H1 (cell line): ENCODE measurements around the gene TXLNG. TPM values are rescaled to one million over a fixed set of nuclear protein-coding genes. Genes with fewer than 3 reads are reported as not detected.

Experiments
- CTCF ChIA-PET: fragments of 300-600 bp; sonication (Branson Sonifier 250); formaldehyde crosslinking; loops from one replicate; lab custom pipeline; 2021; ENCODE audit not compliant: partially characterized antibody; lab: Charles Lee
- POLR2A ChIA-PET: fragments of 300-600 bp; sonication (Branson Sonifier 250); formaldehyde crosslinking; loops from one replicate; lab custom pipeline; 2021; ENCODE audit warnings: inconsistent platforms; ENCODE audit not compliant: partially characterized antibody; lab: Charles Lee
- DNase-seq, 2 experiments: peaks; one replicate each; pipeline versions ENCODE4 v3.0.0 to v3.0.0-alpha.2; 2010 to 2022; ENCODE audit warnings: low spot score in 2 of 2, low read depth in 1 of 2, mixed read lengths in 1 of 2
- FAIRE-seq: peaks from 2 replicates; lab custom pipeline; 2011; peaks lifted over from hg19 to GRCh38; lab: Jason Lieb, UNC
- H2AFZ ChIP-seq: 2 replicates; pipeline ENCODE4 v1.8.1; 2012; ENCODE audit warnings: low read length, inconsistent platforms
- H2AK5ac ChIP-seq: 2 replicates; pipeline ENCODE4 v1.6.1; 2013; ENCODE audit warnings: low read depth, low read length
- H2BK120ac ChIP-seq: replicated peaks from 2 replicates; pipeline ENCODE3; 2013; ENCODE audit warnings: low read depth, low read length, inconsistent platforms
- H2BK12ac ChIP-seq: 2 replicates; pipeline ENCODE4 v1.6.1; 2013; ENCODE audit warnings: low read depth, low read length
- H2BK15ac ChIP-seq: 2 replicates; pipeline ENCODE4 v1.6.1; 2013; ENCODE audit warnings: low read length
- H2BK20ac ChIP-seq: 2 replicates; pipeline ENCODE4 v1.6.1; 2013; ENCODE audit warnings: low read length
- H2BK5ac ChIP-seq: 2 replicates; pipeline ENCODE4 v1.6.1; 2013; ENCODE audit warnings: low read depth, low read length
- H3K14ac ChIP-seq: 2 replicates; pipeline ENCODE4 v1.6.1; 2013; ENCODE audit warnings: inconsistent platforms; ENCODE audit not compliant: insufficient read length
- H3K18ac ChIP-seq: 2 replicates; pipeline ENCODE4 v1.6.1; 2013; ENCODE audit warnings: low read length; ENCODE audit errors: extremely low read depth
- H3K23ac ChIP-seq: 2 replicates; pipeline ENCODE4 v1.6.1; 2013; ENCODE audit warnings: inconsistent platforms; ENCODE audit not compliant: insufficient read length
- H3K23me2 ChIP-seq: 2 replicates; pipeline ENCODE4 v1.6.1; 2013; ENCODE audit warnings: low read depth, low read length
- H3K27ac ChIP-seq: 2 replicates; pipeline ENCODE4 v1.6.1; 2011; ENCODE audit warnings: low read depth, low read length, inconsistent platforms
- H3K27me3 ChIP-seq, 4 experiments: replicated peaks in 1 of 4; 1 replicate in 1 of 4; 2 replicates in 3 of 4; pipeline versions ENCODE4 v1.6.1 to v1.8.1; 2011 to 2013; ENCODE audit warnings: low read length in 3 of 4, mild to moderate bottlenecking in 3 of 4, inconsistent platforms in 2 of 4, mixed read lengths in 2 of 4, moderate library complexity in 1 of 4; ENCODE audit not compliant: control insufficient read depth in 3 of 4, insufficient read depth in 3 of 4; ENCODE audit errors: extremely low read depth in 1 of 4
- H3K36me3 ChIP-seq, 4 experiments: 2 replicates each; pipeline versions ENCODE4 v1.6.1 to v1.8.1; 2011 to 2013; ENCODE audit warnings: mild to moderate bottlenecking in 4 of 4, low read length in 3 of 4, moderate library complexity in 2 of 4, control low read depth in 1 of 4, inconsistent platforms in 1 of 4; ENCODE audit not compliant: insufficient read depth in 4 of 4, control insufficient read depth in 2 of 4
- H3K4ac ChIP-seq: replicated peaks from 2 replicates; pipeline ENCODE3; 2013; ENCODE audit warnings: low read length, low read depth, mixed read lengths, inconsistent platforms; ENCODE audit not compliant: insufficient read length
- H3K4me1 ChIP-seq, 4 experiments: replicated peaks in 1 of 4; 1 replicate in 1 of 4; 2 replicates in 3 of 4; pipeline versions ENCODE4 v1.6.1 to v1.8.1; 2011 to 2013; ENCODE audit warnings: low read length in 3 of 4, inconsistent platforms in 2 of 4, mixed read lengths in 1 of 4; ENCODE audit not compliant: insufficient read depth in 4 of 4, control insufficient read depth in 3 of 4
- H3K4me2 ChIP-seq, 2 experiments: 2 replicates each; pipeline versions ENCODE4 v1.6.1 to v1.8.1; 2011 to 2013; ENCODE audit warnings: low read depth in 2 of 2, low read length in 2 of 2, control low read depth in 1 of 2, inconsistent platforms in 1 of 2, mild to moderate bottlenecking in 1 of 2; ENCODE audit not compliant: insufficient read depth in 1 of 2
- H3K4me3 ChIP-seq, 4 experiments: fragments of 200-600, 300-600 bp in 1 of 4; sonication (generic), shearing (Covaris generic), sonication (Bioruptor Twin) in 1 of 4; 2 replicates each; pipeline versions ENCODE4 v1.5.1 to v1.8.1; 2011 to 2016; ENCODE audit warnings: low read length in 4 of 4, low read depth in 3 of 4, control low read depth in 2 of 4, inconsistent platforms in 2 of 4, mild to moderate bottlenecking in 2 of 4, mixed read lengths in 1 of 4, moderate library complexity in 1 of 4; ENCODE audit not compliant: insufficient read depth in 2 of 4; ENCODE audit errors: extremely low read depth in 1 of 4
- H3K56ac ChIP-seq: replicated peaks from 2 replicates; pipeline ENCODE3; 2013; ENCODE audit warnings: low read depth, mild to moderate bottlenecking, mixed read lengths, low read length, inconsistent platforms; ENCODE audit not compliant: insufficient read length
- H3K79me1 ChIP-seq: 2 replicates; pipeline ENCODE4 v1.6.1; 2013; ENCODE audit warnings: low read depth, low read length, control low read depth
- H3K79me2 ChIP-seq, 2 experiments: 2 replicates each; pipeline versions ENCODE4 v1.6.1 to v1.8.1; 2012 to 2013; ENCODE audit warnings: low read length in 2 of 2, mild to moderate bottlenecking in 2 of 2, inconsistent platforms in 1 of 2; ENCODE audit not compliant: insufficient read depth in 2 of 2, control insufficient read depth in 1 of 2
- H3K9ac ChIP-seq, 4 experiments: replicated peaks in 1 of 4; 1 replicate in 1 of 4; 2 replicates in 3 of 4; pipeline versions ENCODE4 v1.6.1 to v1.8.1; 2011 to 2013; ENCODE audit warnings: low read depth in 3 of 4, low read length in 3 of 4, control low read depth in 2 of 4, mild to moderate bottlenecking in 2 of 4, moderate library complexity in 2 of 4, inconsistent platforms in 1 of 4; ENCODE audit errors: extremely low read depth in 1 of 4
- H3K9me3 ChIP-seq, 2 experiments: 2 replicates each; pipeline versions ENCODE4 v1.6.1 to v1.8.1; 2012 to 2013; ENCODE audit warnings: mild to moderate bottlenecking in 2 of 2, moderate library complexity in 2 of 2, control low read depth in 1 of 2, inconsistent platforms in 1 of 2, low read depth in 1 of 2, low read length in 1 of 2, mixed read lengths in 1 of 2; ENCODE audit not compliant: insufficient read depth in 2 of 2
- H4K20me1 ChIP-seq, 2 experiments: replicated peaks in 1 of 2; 2 replicates each; pipeline versions ENCODE3 to v1.8.1; 2011 to 2013; ENCODE audit warnings: inconsistent platforms in 2 of 2, low read length in 2 of 2, mild to moderate bottlenecking in 1 of 2; ENCODE audit not compliant: insufficient read depth in 2 of 2, control insufficient read depth in 1 of 2
- H4K5ac ChIP-seq: 2 replicates; pipeline ENCODE4 v1.6.1; 2013; ENCODE audit warnings: low read length, low read depth, mixed read lengths, inconsistent platforms; ENCODE audit not compliant: insufficient read length
- H4K8ac ChIP-seq: 2 replicates; pipeline ENCODE4 v1.8.0; 2013; ENCODE audit warnings: mild to moderate bottlenecking, moderate library complexity, low read length, inconsistent platforms; ENCODE audit not compliant: insufficient read depth; ENCODE audit errors: extremely low read depth
- H4K91ac ChIP-seq: replicated peaks from 2 replicates; pipeline ENCODE3; 2013; ENCODE audit warnings: low read length, mixed read lengths, inconsistent platforms; ENCODE audit not compliant: insufficient read length
- CBX8 ChIP-seq: fragments of 300-800, 300-1000 bp; sonication (generic); IDR thresholded peaks from 2 replicates; pipeline ENCODE4 v1.7.1; 2016; ENCODE audit warnings: low read depth, low read length, borderline replicate concordance
- HDAC6 ChIP-seq: IDR thresholded peaks from one replicate; pipeline ENCODE4 v1.7.1; 2012; ENCODE audit warnings: low read depth, mild to moderate bottlenecking, inconsistent platforms, low read length, moderate library complexity
- SP1 ChIP-seq: IDR thresholded peaks from 2 replicates; pipeline ENCODE4 v1.6.1; 2011; ENCODE audit warnings: low read depth, low read length
- WGBS, 2 experiments: shearing (Covaris generic) in 1 of 2; methylation state at CpG; one replicate each; pipeline versions ENCODE4 v1.1.6 to v1.1.7; 2013 to 2015; ENCODE audit warnings: low lambda C conversion rate in 2 of 2, mixed read lengths in 2 of 2, inconsistent platforms in 1 of 2, low coverage in 1 of 2, missing lambda C conversion rate in 1 of 2; ENCODE audit not compliant: insufficient replicate concordance in 2 of 2, insufficient coverage in 1 of 2, insufficient read length in 1 of 2; ENCODE audit errors: extremely low coverage in 1 of 2, missing lambda C conversion rate in 1 of 2; 5-methylcytosine and 5-hydroxymethylcytosine counted together
- polyA plus RNA-seq, 7 experiments: library from polyadenylated mRNA; depleted of rRNA in 3 of 7; stranded (reverse) in 5 of 7; unstranded in 2 of 7; fragments of >200 nt in 5 of 7; fragments of 200-250 nt in 2 of 7; gene quantifications; 1 replicate in 5 of 7; 2 replicates in 1 of 7; 4 replicates in 1 of 7; pipeline versions ENCODE4 v1.2.1 to v1.2.3, GENCODE V29; 2011 to 2013; ENCODE audit warnings: missing spikeins in 2 of 7, mixed read lengths in 2 of 7
- total RNA-seq: library from RNA; stranded (reverse); fragmentation: NEBNext Ultra II Directional; extraction: Animal tissue kit (Norgen Biotek cat#: 25700); gene quantifications from 2 replicates; pipeline ENCODE4 v1.2.1, GENCODE V29; 2021

TXLNG gene
- total and polyA plus RNA-seq, 2 of the 8 experiments (the other 6 are each of a cell fraction or from before 2014, with no cell fraction given), result 32.9 to 42.9 TPM

DNA sequence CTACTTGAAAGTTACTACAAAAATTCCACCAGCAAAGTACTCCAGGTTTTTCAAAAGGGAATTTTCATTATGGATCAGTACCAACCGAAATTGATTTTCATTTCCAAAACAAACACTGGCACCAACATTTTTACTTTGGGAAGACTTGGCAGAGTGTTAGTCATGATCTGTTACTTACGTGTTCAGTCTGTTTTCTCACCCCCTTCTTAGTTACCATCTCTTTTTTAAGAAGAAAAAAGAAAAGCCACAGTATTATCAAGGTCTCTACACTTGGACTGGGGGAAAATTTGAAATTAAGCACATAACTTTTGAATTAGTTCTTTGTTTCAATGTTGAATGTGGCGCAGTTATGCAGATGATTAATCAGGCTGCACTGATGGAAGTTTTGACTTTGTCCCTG is 56.4 kb downstream of the TXLNG start:
- Histone ChIP-seq H2BK12ac (no peak overlapping the region), H2BK15ac (no peak overlapping the region), H3K14ac (no peak overlapping the region), H2BK120ac (no peak overlapping the region), H3K27me3 (no peaks in the 10 kb centered on the region), H2BK20ac (no peak overlapping the region), H3K27ac (no peak overlapping the region), H2AK5ac (no peak overlapping the region), H3K23me2 (no peaks in the 10 kb centered on the region), H3K4me1 (peaks cover 0 to 6% (median 5%) of the 10 kb centered on the region in 4 experiments; a peak in 3 of 7 replicates), H3K4me2 (no peak overlapping the region), H3K4ac (no peak overlapping the region), H3K79me2 (no peaks in the 10 kb centered on the region), H3K56ac (no peak overlapping the region), H4K91ac (no peak overlapping the region), H2BK5ac (no peak overlapping the region), H3K4me3 (no peak overlapping the region), H3K36me3 (peaks cover 0 to 66% (median 20%) of the 10 kb centered on the region in 4 experiments; a peak in 7 of 8 replicates), H3K9me3 (no peaks in the 10 kb centered on the region), H4K5ac (no peak overlapping the region), H3K18ac (no peak overlapping the region), H4K8ac (no peak overlapping the region), H3K79me1 (no peaks in the 10 kb centered on the region), H2AFZ (no peak overlapping the region), H4K20me1 (peaks cover 0 to 1% of the 10 kb centered on the region in 2 experiments), H3K9ac (no peak overlapping the region), H3K23ac (no peak overlapping the region)
- DNase-seq (no peak), FAIRE-seq (no peak)
- ChIA-PET CTCF (no interaction called here), POLR2A (interaction anchor here (0.6 kb wide), 1 partner anchor 13 kb away, joined by 3 read pairs; no protein-coding TSS in a partner anchor)
- 96% methylated on average over 3 of the region's 3 CpGs; no CpG with 5 or more reads in 1 of the 2 experiments for WGBS, 2 experiments
- TF ChIP-seq HDAC6 (no peak), CBX8 (no peak), SP1 (no peak)
